Measurements from ENCODE around the gene ZNF532. TPM values are rescaled to one million over a fixed set of nuclear protein-coding genes. Genes with fewer than 3 reads are reported as not detected.
A peak's percentile ranks its signal among the peaks of the same experiment; 100 is the strongest.

ZNF532 gene
- total RNA-seq, 6 experiments from 2014 or later: 43.1 to 56.6 (median 50.1) TPM

- peaks cover 47% of the 10 kb centered on the region for H3K4me1 Mint-ChIP-seq (ENCODE audit: low read depth)
- H3K27ac Mint-ChIP-seq: peak overlapping the region; percentile 89
- DNase-seq: peak; percentile 52
- H3K4me3 Mint-ChIP-seq: peak overlapping the region; percentile 79
- no peak for TF ChIP-seq CTCF (IDR thresholded peaks at IDR 0.05)
- no peaks in the 10 kb centered on the region for H3K9me3 Mint-ChIP-seq
- H3K36me3 Mint-ChIP-seq (ENCODE audit: low read depth): peaks cover 34% of the 10 kb centered on the region
- H3K27me3 Mint-ChIP-seq (ENCODE audit: insufficient read depth): no peaks in the 10 kb centered on the region
These were observed 73.2 kb downstream of the ZNF532 start for GRCh38 chr18:58937887-58938267.

DNA sequence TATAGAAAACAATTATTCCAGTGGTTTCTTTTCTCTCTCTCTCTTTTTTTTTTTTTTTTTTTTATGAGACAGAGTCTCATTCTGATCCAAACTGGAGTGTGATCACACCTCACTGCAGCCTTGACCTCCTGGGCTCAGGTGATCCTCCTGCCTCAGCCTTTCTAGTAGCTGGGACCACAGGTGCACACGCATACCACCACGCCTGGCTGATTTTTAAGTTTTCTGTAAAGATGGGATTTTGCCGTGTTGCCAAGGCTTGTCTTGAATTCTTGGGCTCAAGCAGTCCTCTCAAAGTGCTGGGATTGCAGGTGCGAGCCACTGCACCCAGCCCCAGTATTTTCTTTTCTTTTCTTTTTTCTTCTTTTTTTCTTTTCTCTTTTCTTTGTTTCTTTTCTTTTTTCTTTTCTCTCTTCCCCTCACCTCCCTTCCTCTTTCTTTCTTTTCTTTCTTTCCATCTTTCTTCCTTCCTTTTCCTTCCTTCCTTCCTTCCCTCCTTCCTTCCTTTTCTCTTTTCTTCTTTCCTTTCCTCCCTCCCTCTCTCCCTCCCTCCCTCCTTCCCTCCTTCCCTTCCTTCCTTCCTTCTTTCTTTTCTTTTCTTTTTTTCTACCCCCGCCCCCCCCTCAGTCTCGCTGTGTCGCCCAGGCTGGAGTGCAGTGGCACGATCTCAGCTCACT, 76.9 kb downstream of the ZNF532 start:
- Mint-ChIP-seq H3K4me3 (no peak overlapping the region), H3K27ac (no peak overlapping the region), H3K27me3 (ENCODE audit: insufficient read depth) (no peaks in the 10 kb centered on the region; the same call in 1 of the 2 replicates), H3K9me3 (no peaks in the 10 kb centered on the region), H3K36me3 (ENCODE audit: low read depth) (peaks cover 27% of the 10 kb centered on the region), H3K4me1 (ENCODE audit: low read depth) (peaks cover 37% of the 10 kb centered on the region)
- TF ChIP-seq CTCF (IDR thresholded peaks at IDR 0.05): no peak
- no peak for DNase-seq

DNA sequence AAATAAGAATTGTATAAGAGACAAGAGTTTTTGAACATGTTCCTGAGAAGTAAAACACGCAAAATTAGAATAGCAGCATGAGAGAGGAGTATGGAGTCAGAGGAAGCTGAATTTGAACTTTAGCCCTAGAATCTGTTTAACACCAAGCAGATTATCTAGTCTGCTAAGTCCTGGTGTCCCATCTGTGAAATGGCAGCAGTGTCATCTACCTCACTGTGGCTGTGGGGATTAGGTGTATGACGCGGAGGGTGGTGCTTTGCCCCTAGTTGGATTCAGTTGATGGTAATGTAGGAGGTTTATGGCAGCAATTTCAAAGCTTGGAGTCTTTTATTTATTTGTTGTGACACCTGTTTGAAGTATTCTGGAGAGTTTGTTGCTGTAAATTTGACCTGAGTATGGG, 79.2 kb downstream of the ZNF532 start:
- peaks cover 30% of the 10 kb centered on the region for H3K36me3 Mint-ChIP-seq (ENCODE audit: low read depth)
- H3K27me3 Mint-ChIP-seq (ENCODE audit: insufficient read depth): no peaks in the 10 kb centered on the region; the same call in 1 of the 2 replicates
- H3K9me3 Mint-ChIP-seq: no peaks in the 10 kb centered on the region
- H3K27ac Mint-ChIP-seq: no peak overlapping the region
- peaks cover 28% of the 10 kb centered on the region for H3K4me1 Mint-ChIP-seq (ENCODE audit: low read depth)
- DNase-seq: no peak
- H3K4me3 Mint-ChIP-seq: no peak overlapping the region
- no peak for TF ChIP-seq CTCF (IDR thresholded peaks at IDR 0.05)

DNA sequence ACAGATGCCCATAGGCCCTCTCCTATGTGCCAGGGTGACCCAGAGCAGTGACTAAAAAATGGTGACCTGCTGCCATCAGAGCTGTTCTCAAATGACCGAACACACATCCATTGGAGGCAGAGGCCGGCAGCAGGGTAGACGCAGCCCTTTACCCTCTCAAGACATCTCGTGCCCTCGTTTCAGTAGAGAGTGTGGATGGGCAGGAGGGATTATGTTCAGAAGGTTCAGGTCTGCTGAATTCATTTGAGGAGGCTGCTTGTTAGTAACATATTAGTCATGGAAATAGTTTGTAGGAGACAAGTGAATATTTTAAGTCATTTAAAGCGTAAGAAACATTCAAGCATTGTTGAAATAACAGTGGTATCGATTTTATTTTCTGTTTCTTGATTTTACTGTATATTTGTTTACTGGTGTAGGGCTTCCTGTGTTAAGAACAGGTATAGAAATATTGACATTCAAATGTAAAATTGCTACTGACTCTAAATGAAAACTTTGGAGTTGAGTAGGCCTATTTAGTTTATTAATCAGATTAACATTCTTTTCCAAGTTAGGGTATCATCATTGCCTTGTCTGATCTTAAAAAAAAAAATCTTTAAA, 82.6 kb downstream of the ZNF532 start:
- H3K4me1 Mint-ChIP-seq (ENCODE audit: low read depth): peaks cover 29% of the 10 kb centered on the region
- peak overlapping the region; percentile 64 for H3K27ac Mint-ChIP-seq
- DNase-seq: no peak
- H3K4me3 Mint-ChIP-seq: no peak overlapping the region
- H3K9me3 Mint-ChIP-seq: no peaks in the 10 kb centered on the region
- no peak for TF ChIP-seq CTCF (IDR thresholded peaks at IDR 0.05)
- H3K36me3 Mint-ChIP-seq (ENCODE audit: low read depth): peaks cover 21% of the 10 kb centered on the region; the same call in 1 of the 2 replicates
- no peaks in the 10 kb centered on the region; the same call in 1 of the 2 replicates for H3K27me3 Mint-ChIP-seq (ENCODE audit: insufficient read depth)

DNA sequence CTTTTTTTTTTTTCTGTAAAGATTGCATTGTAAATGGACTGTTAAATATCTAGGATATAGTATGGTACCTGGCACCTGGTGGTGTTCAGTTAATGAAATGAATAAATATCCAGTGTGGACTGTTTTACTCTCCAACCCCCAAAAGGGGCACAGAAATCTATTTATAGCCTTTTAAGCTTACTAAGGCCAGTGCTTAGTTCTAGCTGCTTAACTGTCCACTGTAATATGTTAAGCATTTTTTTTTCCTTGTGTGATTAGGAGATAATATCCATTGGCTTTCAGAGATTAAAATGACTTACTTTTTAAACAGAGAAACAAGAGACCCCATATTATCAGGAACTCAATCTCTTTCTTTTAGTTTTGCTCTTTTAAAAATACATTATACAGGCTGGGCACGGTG, 84.4 kb downstream of the ZNF532 start:
- H3K4me3 Mint-ChIP-seq: no peak overlapping the region
- TF ChIP-seq CTCF (IDR thresholded peaks at IDR 0.05): no peak
- H3K27me3 Mint-ChIP-seq (ENCODE audit: insufficient read depth): no peaks in the 10 kb centered on the region; the same call in 1 of the 2 replicates
- DNase-seq: no peak
- peaks cover 36% of the 10 kb centered on the region for H3K36me3 Mint-ChIP-seq (ENCODE audit: low read depth)
- peaks cover 39% of the 10 kb centered on the region for H3K4me1 Mint-ChIP-seq (ENCODE audit: low read depth)
- H3K27ac Mint-ChIP-seq: no peak overlapping the region
- no peaks in the 10 kb centered on the region for H3K9me3 Mint-ChIP-seq
